ENCODE measurements around the gene ZIC1. TPM values are rescaled to one million over a fixed set of nuclear protein-coding genes. Genes with fewer than 3 reads are reported as not detected.

Gene ZIC1
- total and polyA plus RNA-seq, 9 of the 15 experiments (the other 6 are each of a cell fraction or from before 2014, with no cell fraction given), result 0.21 to 0.42 TPM; not detected in 7

DNA sequence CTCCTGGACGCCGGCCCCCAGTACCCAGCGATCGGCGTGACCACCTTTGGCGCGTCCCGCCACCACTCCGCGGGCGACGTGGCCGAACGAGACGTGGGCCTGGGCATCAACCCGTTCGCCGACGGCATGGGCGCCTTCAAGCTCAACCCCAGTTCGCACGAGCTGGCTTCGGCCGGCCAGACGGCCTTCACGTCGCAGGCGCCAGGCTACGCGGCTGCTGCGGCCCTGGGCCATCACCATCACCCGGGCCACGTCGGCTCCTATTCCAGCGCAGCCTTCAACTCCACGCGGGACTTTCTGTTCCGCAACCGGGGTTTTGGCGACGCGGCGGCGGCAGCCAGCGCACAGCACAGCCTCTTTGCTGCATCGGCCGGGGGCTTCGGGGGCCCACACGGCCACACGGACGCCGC is 956 bp downstream of the ZIC1 start:
- in situ Hi-C loops (cut with MboI), result no loop called here
- H2AFZ ChIP-seq (ENCODE audit: low read depth, low read length), result no peak overlapping the region
- ChIA-PET POLR2A (no interaction called here), CTCF (ENCODE audit: low intra/inter-chr PET ratio) (no interaction called here)
- 13% methylated on average over 6 of the region's 52 CpGs for WGBS (ENCODE audit: insufficient coverage, low coverage, missing lambda C conversion rate)
- no peak overlapping the region for H3K4me2 ChIP-seq (ENCODE audit: insufficient read depth, low read length)
- H3K27ac ChIP-seq (ENCODE audit: extremely low read depth, low read depth, low read length), result no peak overlapping the region
- intact Hi-C loops (cut with micrococcal nuclease), result no loop called here
- H3K4me3 ChIP-seq, result no peak overlapping the region
- no peaks in the 10 kb centered on the region for H3K36me3 ChIP-seq (ENCODE audit: control insufficient read depth, insufficient read depth, low read length)
- no peaks in the 10 kb centered on the region for H3K79me2 ChIP-seq (ENCODE audit: control insufficient read depth, insufficient read depth, low read length)
- DNase-seq (ENCODE audit: extremely low read depth in 1 of 4, low spot score in 3 of 4) (no peak), FAIRE-seq (no peak), ATAC-seq (no peak)
- BruUV-seq (replicated peaks), result no TSS peak
- peaks cover 3 to 38% of the 10 kb centered on the region in 2 experiments; a peak in 3 of 5 replicates for H3K27me3 ChIP-seq (ENCODE audit: control insufficient read depth in 2 of 2, insufficient read depth in 2 of 2, low read length in 2 of 2)
- H3K4me1 ChIP-seq (replicated peaks in 1 of 2; ENCODE audit: control insufficient read depth in 2 of 2, insufficient read depth in 2 of 2, low read length in 2 of 2), result peaks cover 0 to 4% of the 10 kb centered on the region in 2 experiments; a peak in 1 of 5 replicates
- H3K9ac ChIP-seq (ENCODE audit: insufficient read depth in 1 of 2, low read depth in 2 of 2, low read length in 2 of 2), result no peak overlapping the region
- no peak for TF ChIP-seq SRSF9 (IDR thresholded peaks at IDR 0.05; ENCODE audit: borderline replicate concordance, low read depth, low read length)
- TF ChIP-seq KLF10 (CRISPR knock-in tag; IDR thresholded peaks at IDR 0.05), result no peak
- TF ChIP-seq ZSCAN32 (CRISPR knock-in tag; IDR thresholded peaks at IDR 0.05), result no peak
- no peak for TF ChIP-seq SETDB1 (IDR thresholded peaks at IDR 0.05; ENCODE audit: low read length)
- TF ChIP-seq TARDBP (IDR thresholded peaks at IDR 0.05), result no peak
- TF ChIP-seq PHTF2 (CRISPR knock-in tag; IDR thresholded peaks at IDR 0.05), result no peak
- TF ChIP-seq POLR2B (IDR thresholded peaks at IDR 0.05; ENCODE audit: low read depth, partially characterized antibody), result no peak
- no peaks in the 10 kb centered on the region for H3K9me1 ChIP-seq (ENCODE audit: control insufficient read depth, insufficient read depth, low read length)
- H4K20me1 ChIP-seq (replicated peaks; ENCODE audit: control insufficient read depth, insufficient read depth, low read length), result no peaks in the 10 kb centered on the region
- no peaks in the 10 kb centered on the region for H3K9me3 ChIP-seq (replicated peaks; ENCODE audit: control insufficient read depth, insufficient read depth, low read depth, low read length)
